IMR-90 (cell line): ENCODE results near the gene NAPB. TPM values are rescaled to one million over a fixed set of nuclear protein-coding genes. Genes with fewer than 3 reads are reported as not detected.

Source experiments
- ATAC-seq: fragments of 200-7000 bp; cut with Tn5 transposase; 2 replicates; pipeline ENCODE4 v1.9.1; 2020; ENCODE audit warnings: low read depth, mild to moderate bottlenecking, moderate library complexity
- BruUV-seq: library from RNA; stranded (reverse); fragments of 400-500 nt; replicated peaks from 2 replicates; lab custom pipeline; 2021; lab: Mats Ljungman, UMichigan
- CTCF ChIA-PET: fragments of 300-600 bp; formaldehyde crosslinking; extraction: SDS; loops from one replicate; lab custom pipeline; 2021; ENCODE audit warnings: antibody characterized with exemption; lab: Yijun Ruan, JAX
- POLR2A ChIA-PET: fragments of 300-600 bp; sonication (Branson Sonifier 250); formaldehyde crosslinking; loops from one replicate; lab custom pipeline; 2022; ENCODE audit warnings: antibody characterized with exemption; ENCODE audit not compliant: unreplicated experiment; lab: Charles Lee
- DNase-seq: peaks from one replicate; pipeline ENCODE4 v3.0.0; 2013
- H2AFZ ChIP-seq: replicated peaks from 2 replicates; pipeline ENCODE3; 2013; ENCODE audit warnings: low read length, mild to moderate bottlenecking; ENCODE audit not compliant: poor library complexity
- H2AK5ac ChIP-seq: 2 replicates; pipeline ENCODE4 v1.6.1; 2013; ENCODE audit warnings: low read depth, low read length, inconsistent platforms
- H2AK9ac ChIP-seq: replicated peaks from 2 replicates; pipeline ENCODE3; 2013; ENCODE audit warnings: mild to moderate bottlenecking, low read depth, low read length, moderate library complexity; ENCODE audit not compliant: poor library complexity
- H2BK120ac ChIP-seq: 2 replicates; pipeline ENCODE4 v1.6.1; 2013; ENCODE audit warnings: low read depth, low read length, inconsistent platforms
- H2BK15ac ChIP-seq: 3 replicates; pipeline ENCODE4 v1.6.1; 2013; ENCODE audit warnings: low read depth, low read length, inconsistent platforms
- H2BK20ac ChIP-seq: 2 replicates; pipeline ENCODE4 v1.6.1; 2013; ENCODE audit warnings: low read depth, mild to moderate bottlenecking, inconsistent platforms, low read length, moderate library complexity
- H2BK5ac ChIP-seq: 2 replicates; pipeline ENCODE4 v1.6.1; 2013; ENCODE audit warnings: mild to moderate bottlenecking, low read depth, low read length, inconsistent platforms; ENCODE audit not compliant: poor library complexity, severe bottlenecking
- H3K14ac ChIP-seq: replicated peaks from 2 replicates; pipeline ENCODE4 v1.6.1; 2013; ENCODE audit warnings: low read depth, low read length, inconsistent platforms
- H3K18ac ChIP-seq: 2 replicates; pipeline ENCODE4 v1.6.1; 2013; ENCODE audit warnings: low read depth, low read length, control low read depth
- H3K23ac ChIP-seq: 2 replicates; pipeline ENCODE4 v1.6.1; 2013; ENCODE audit warnings: low read depth, low read length, inconsistent platforms
- H3K27ac ChIP-seq: 2 replicates; pipeline ENCODE4 v1.5.1; 2013; ENCODE audit warnings: mild to moderate bottlenecking, control low read depth, low read length; ENCODE audit not compliant: insufficient read depth
- H3K27me3 ChIP-seq: 2 replicates; pipeline ENCODE4 v1.6.1; 2013; ENCODE audit warnings: low read length; ENCODE audit not compliant: control insufficient read depth, insufficient read depth
- H3K36me3 ChIP-seq: 2 replicates; pipeline ENCODE4 v1.6.1; 2013; ENCODE audit warnings: low read length, mixed read lengths; ENCODE audit not compliant: control insufficient read depth, insufficient read depth
- H3K4ac ChIP-seq: 2 replicates; pipeline ENCODE4 v1.6.1; 2013; ENCODE audit warnings: low read depth, low read length, inconsistent platforms
- H3K4me1 ChIP-seq: 2 replicates; pipeline ENCODE4 v1.6.1; 2013; ENCODE audit warnings: low read length, mixed read lengths; ENCODE audit not compliant: control insufficient read depth, insufficient read depth
- H3K4me2 ChIP-seq: 2 replicates; pipeline ENCODE4 v1.6.1; 2013; ENCODE audit warnings: low read depth, mild to moderate bottlenecking, control low read depth, low read length, moderate library complexity
- H3K4me3 ChIP-seq: 2 replicates; pipeline ENCODE4 v1.5.1; 2013; ENCODE audit warnings: low read depth, mild to moderate bottlenecking, control low read depth, low read length, moderate library complexity; ENCODE audit not compliant: insufficient read depth
- H3K56ac ChIP-seq: 2 replicates; pipeline ENCODE4 v1.6.1; 2013; ENCODE audit warnings: low read length, inconsistent platforms; ENCODE audit not compliant: insufficient read depth; ENCODE audit errors: extremely low read depth
- H3K79me1 ChIP-seq, 2 experiments: 2 replicates each; pipeline ENCODE4 v1.6.1; 2013; ENCODE audit warnings: low read length in 2 of 2, inconsistent platforms in 1 of 2, low read depth in 1 of 2
- H3K9ac ChIP-seq: 2 replicates; pipeline ENCODE4 v1.6.1; 2013; ENCODE audit warnings: low read depth, low read length, control low read depth
- H3K9me1 ChIP-seq: 2 replicates; pipeline ENCODE4 v1.6.1; 2013; ENCODE audit warnings: low read length, inconsistent platforms; ENCODE audit not compliant: insufficient read depth
- H3K9me3 ChIP-seq: 2 replicates; pipeline ENCODE4 v1.6.1; 2013; ENCODE audit warnings: low read length; ENCODE audit not compliant: control insufficient read depth, insufficient read depth
- H4K20me1 ChIP-seq: 2 replicates; pipeline ENCODE4 v1.6.1; 2013; ENCODE audit warnings: low read length, inconsistent platforms; ENCODE audit not compliant: insufficient read depth
- H4K5ac ChIP-seq: 2 replicates; pipeline ENCODE4 v1.6.1; 2013; ENCODE audit warnings: mild to moderate bottlenecking, low read depth, low read length, control low read depth
- H4K8ac ChIP-seq, 2 experiments: 2 replicates each; pipeline ENCODE4 v1.6.1; 2013; ENCODE audit warnings: low read depth in 2 of 2, low read length in 2 of 2, control low read depth in 1 of 2, inconsistent platforms in 1 of 2
- H4K91ac ChIP-seq: 2 replicates; pipeline ENCODE4 v1.6.1; 2013; ENCODE audit warnings: low read depth, low read length, inconsistent platforms; ENCODE audit not compliant: insufficient read depth
- FOS ChIP-seq: fragments of 150-350 bp; IDR thresholded peaks from 2 replicates; pipeline ENCODE4 v1.6.1; 2016; ENCODE audit warnings: low read depth, low read length
- MAZ ChIP-seq: IDR thresholded peaks from 2 replicates; pipeline ENCODE4 v1.6.1; 2012; ENCODE audit warnings: low read depth, mild to moderate bottlenecking, low read length, improper control_type of control experiment, moderate library complexity, borderline replicate concordance
- NFE2L2 ChIP-seq: fragments of 150-350 bp; IDR thresholded peaks from 2 replicates; pipeline ENCODE4 v1.6.1; 2016; ENCODE audit warnings: low read depth, mild to moderate bottlenecking, low read length
- RCOR1 ChIP-seq: IDR thresholded peaks from 2 replicates; pipeline ENCODE4 v1.6.1; 2012; ENCODE audit warnings: mild to moderate bottlenecking, low read length, improper control_type of control experiment; ENCODE audit not compliant: insufficient replicate concordance
- RFX5 ChIP-seq: IDR thresholded peaks from 2 replicates; pipeline ENCODE4 v1.8.0; 2012; ENCODE audit warnings: low read depth, mild to moderate bottlenecking, low read length, moderate library complexity
- WGBS, 2 experiments: methylation state at CpG; one replicate each; pipeline versions ENCODE4 v1.1.5 to v1.1.7; 2013; ENCODE audit warnings: missing lambda C conversion rate in 2 of 2; ENCODE audit not compliant: insufficient read length in 1 of 2; ENCODE audit errors: extremely low coverage in 2 of 2; 5-methylcytosine and 5-hydroxymethylcytosine counted together
- dilution Hi-C: fragments of 300-500 bp; cut with HindIII; formaldehyde crosslinking; loops from one replicate; pipeline ENCODE4 v1.14.3; 2018; ENCODE audit warnings: low sequenced_read_pairs; ENCODE audit not compliant: unreplicated experiment
- in situ Hi-C: fragments of 300-500 bp; cut with MboI; formaldehyde crosslinking; loops from 3 replicates; pipeline ENCODE4 v1.14.3; 2019; ENCODE audit warnings: low sequenced_read_pairs, inconsistent platforms, mixed read lengths
- intact Hi-C: fragments of 100-400 bp; cut with micrococcal nuclease; formaldehyde crosslinking; loops from 2 replicates; pipeline ENCODE4 v1.10.0; 2022
- polyA plus RNA-seq, 3 experiments: library from polyadenylated mRNA; depleted of rRNA; stranded (reverse); fragments of >200 nt; gene quantifications; 2 replicates each; pipeline ENCODE4 v1.2.3, GENCODE V29; 2012; ENCODE audit warnings: low replicate concordance in 1 of 3
- total RNA-seq: library from RNA; depleted of rRNA; stranded (reverse); fragments of >200 nt; gene quantifications from 2 replicates; pipeline ENCODE4 v1.2.3, GENCODE V29; 2012

The NAPB gene
- total and polyA plus RNA-seq, 2 of the 4 experiments (the other 2 are of a cell fraction), result 4.4 to 5.2 TPM

DNA sequence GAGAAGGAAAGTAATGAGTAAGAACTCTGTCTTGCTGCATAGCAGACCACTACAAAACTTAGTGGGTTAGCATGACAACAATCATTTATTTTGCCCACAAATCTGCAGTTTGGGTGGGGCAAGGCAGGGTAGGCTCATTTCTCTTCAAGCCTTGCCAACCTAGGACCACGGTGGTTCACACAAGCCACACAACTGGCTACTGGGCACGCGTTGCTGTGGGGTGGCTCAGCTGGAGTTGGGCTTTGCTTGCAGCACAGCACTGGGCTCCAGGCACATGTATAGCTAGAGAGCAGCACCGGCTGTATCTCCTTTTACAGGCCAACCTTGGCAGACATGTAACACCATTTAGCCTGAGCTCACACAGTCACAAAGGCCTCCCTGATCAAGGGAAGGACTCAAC is 75.3 kb downstream of the NAPB start:
- no peak overlapping the region for H4K5ac ChIP-seq
- H3K79me1 ChIP-seq, result peaks cover 0 to 2% of the 10 kb centered on the region in 2 experiments; a peak in 2 of 4 replicates
- no peak overlapping the region for H2BK120ac ChIP-seq
- no peak overlapping the region for H3K27ac ChIP-seq
- H4K8ac ChIP-seq, result no peak overlapping the region
- ATAC-seq (no peak), DNase-seq (no peak)
- no peak overlapping the region for H3K18ac ChIP-seq
- no peak overlapping the region for H3K4me3 ChIP-seq
- H2AK9ac ChIP-seq, result no peak overlapping the region
- WGBS, 2 experiments, result no CpG with 5 or more reads among the region's 4 CpGs
- BruUV-seq, result no TSS peak
- no peak for TF ChIP-seq RCOR1
- no peak for TF ChIP-seq MAZ
- TF ChIP-seq NFE2L2, result no peak
- TF ChIP-seq RFX5, result no peak
- TF ChIP-seq FOS, result no peak
- ChIA-PET CTCF (no interaction called here), POLR2A (no interaction called here)
- H3K14ac ChIP-seq, result no peak overlapping the region
- no peaks in the 10 kb centered on the region for H3K36me3 ChIP-seq
- H2BK15ac ChIP-seq, result no peak overlapping the region
- H4K91ac ChIP-seq, result no peak overlapping the region
- H3K4me1 ChIP-seq, result peaks cover 2% of the 10 kb centered on the region; the same call in 1 of the 2 replicates
- H3K56ac ChIP-seq, result no peak overlapping the region
- no peak overlapping the region for H2BK5ac ChIP-seq
- H3K4me2 ChIP-seq, result no peak overlapping the region
- no peak overlapping the region for H3K9ac ChIP-seq
- H4K20me1 ChIP-seq, result 0 out of 2 replicates have a peak, but pooled peaks cover under 1% of the 10 kb centered on the region
- H3K23ac ChIP-seq, result no peak overlapping the region
- dilution Hi-C loops, result no loop called here
- H3K27me3 ChIP-seq, result peaks cover 9% of the 10 kb centered on the region
- no peaks in the 10 kb centered on the region for H3K9me3 ChIP-seq
- H2AK5ac ChIP-seq, result no peak overlapping the region
- H3K9me1 ChIP-seq, result no peaks in the 10 kb centered on the region
- in situ Hi-C loops, result loop anchor here (10.0 to 25.0 kb wide), 2 partner anchors 291 to 1009 kb away; no protein-coding TSS in a partner anchor
- H2BK20ac ChIP-seq, result no peak overlapping the region
- intact Hi-C loops, result no loop called here
- H3K4ac ChIP-seq, result no peak overlapping the region
- no peak overlapping the region for H2AFZ ChIP-seq
